Posterior vena cava (tissue), 2 donors: ENCODE measurements around the gene MBL2. TPM values are rescaled to one million over a fixed set of nuclear protein-coding genes. Genes with fewer than 3 reads are reported as not detected.

Source experiments
- DNase-seq: peaks from one replicate; pipeline ENCODE4 v3.0.0-alpha.2; 2020; ENCODE audit warnings: low spot score
- intact Hi-C, 2 donors: fragments of 100-400 bp; cut with DNase I; formaldehyde crosslinking; loops; one replicate each; pipeline versions ENCODE4 v1.14.1 to v1.14.2; 2022 to 2023
- total RNA-seq, 2 donors: library from RNA; stranded (reverse); fragmentation: NEBNext Ultra II Directional; extraction: Animal tissue kit (Norgen Biotek cat#: 25700); gene quantifications; one replicate each; pipeline ENCODE4 v1.2.1, GENCODE V29; 2021
- donor health status: DM: yes; HTN: yes; CAD: no.
- donor health status: DM: yes; HTN: yes; CAD: no.

The MBL2 gene
- total RNA-seq, 2 donors from 2014 or later = not detected

DNA sequence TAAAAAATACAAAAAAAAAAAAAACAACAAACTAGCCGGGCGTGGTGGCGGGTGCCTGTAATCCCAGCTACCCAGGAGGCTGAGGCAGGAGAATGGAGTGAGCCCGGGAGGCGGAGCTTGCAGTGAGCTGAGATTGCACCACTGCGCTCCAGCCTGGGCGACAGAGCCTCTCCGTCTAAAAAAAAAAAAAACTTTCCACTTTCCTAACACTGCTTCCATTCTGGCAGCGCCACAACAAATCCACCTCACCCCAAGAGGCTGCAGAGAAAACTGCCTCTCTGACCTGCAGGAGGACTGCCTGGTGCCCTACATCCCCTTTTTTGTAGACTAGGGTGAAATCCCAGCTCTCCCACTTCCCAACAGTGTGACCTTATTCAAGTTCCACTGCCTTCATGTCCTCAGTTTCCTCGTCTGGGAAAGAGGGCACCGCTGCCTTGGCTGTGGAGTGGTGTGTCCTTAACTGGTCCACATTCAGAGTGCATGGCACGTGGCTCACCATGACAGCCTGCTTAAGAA is 2.6 kb upstream of the MBL2 start:
- intact Hi-C loops = no loop called here
- no peak for DNase-seq

DNA sequence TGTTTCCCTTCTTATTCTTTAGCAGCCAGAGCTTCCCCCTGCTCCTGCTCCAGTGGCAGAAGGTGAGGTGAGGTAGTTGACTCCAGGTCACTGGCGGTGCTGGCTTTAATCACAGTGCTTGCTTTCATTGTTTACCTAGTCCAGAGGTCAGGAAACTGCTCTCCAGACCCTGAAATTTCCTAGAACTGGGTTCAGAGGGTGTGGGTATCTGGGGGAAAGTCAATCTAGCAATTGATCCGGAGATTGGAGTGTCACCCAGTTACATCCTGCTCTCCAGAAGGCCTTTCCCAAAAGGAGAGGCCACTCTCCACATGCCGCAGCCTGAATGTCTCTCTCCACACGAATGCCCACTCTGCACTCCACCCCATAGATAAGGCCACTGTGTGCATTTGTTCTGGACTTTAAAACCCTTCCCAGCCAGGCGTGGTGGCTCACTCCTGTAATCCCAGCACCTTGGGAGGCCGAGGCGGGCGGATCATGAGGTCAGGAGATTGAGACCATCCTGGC is 2.1 kb upstream of the MBL2 start:
- DNase-seq = no peak
- intact Hi-C loops = no loop called here

DNA sequence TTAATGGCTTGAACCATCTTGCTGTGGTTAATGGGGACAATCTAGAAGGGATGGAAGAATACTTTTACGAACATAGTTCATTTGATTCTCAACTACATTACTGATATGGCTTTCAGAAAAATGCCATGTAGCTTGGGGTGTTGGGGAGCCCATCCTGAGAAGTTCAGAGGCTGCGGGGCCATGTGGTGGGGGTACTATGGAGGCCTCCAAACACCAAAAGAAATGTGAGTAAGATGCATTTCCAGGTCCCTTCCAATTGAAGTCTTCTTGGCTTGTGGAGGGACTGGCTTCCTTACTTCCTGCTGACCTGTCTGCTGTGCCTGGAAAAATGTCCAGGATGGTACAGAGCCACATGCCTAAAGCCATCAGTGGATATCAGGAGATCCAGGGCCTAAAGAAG is 1.6 kb upstream of the MBL2 start:
- intact Hi-C loops = no loop called here
- DNase-seq = no peak

DNA sequence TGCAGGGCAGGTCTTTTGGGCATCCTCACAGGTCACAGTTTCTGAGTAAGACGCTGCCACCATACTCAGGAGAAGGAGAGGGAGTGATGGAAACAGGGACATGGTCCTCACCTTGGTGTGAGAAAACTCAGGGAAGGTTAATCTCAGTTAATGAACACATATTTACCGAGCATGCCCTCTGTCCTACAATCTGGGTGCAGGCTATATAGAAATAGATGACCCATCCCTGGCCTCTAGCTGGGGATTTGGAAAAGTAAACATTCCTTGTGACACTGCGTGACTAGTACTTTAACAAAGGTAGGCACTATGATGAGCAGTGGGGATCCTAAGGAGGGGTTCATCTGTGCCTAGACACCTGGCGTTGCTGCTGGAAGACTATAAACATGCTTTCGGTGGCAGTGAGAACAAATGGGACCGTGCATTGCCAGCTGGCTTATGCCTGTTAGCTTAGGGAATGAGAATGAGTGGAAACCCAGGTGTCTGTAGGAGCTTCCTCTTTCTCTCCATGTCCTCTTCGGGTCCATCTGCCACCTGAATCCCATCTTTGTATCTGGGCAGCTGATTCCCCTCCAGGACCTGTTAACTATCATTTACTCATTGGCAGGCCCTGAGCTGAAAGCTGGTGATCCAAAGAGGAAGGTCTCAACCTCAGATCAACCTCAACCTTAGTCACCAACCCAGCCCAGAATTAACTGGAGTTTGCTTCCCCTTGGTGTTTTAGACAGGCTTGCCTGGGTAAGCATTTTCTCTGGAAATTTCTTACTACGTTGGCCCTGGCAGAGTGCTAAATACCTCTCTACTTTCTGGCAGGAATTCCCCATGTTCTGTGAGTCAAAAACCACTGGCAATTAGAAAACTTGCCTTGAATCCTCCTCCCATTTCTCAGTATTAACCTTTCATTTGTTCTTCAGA is 794 bp downstream of the MBL2 start:
- intact Hi-C loops = no loop called here
- DNase-seq = no peak

DNA sequence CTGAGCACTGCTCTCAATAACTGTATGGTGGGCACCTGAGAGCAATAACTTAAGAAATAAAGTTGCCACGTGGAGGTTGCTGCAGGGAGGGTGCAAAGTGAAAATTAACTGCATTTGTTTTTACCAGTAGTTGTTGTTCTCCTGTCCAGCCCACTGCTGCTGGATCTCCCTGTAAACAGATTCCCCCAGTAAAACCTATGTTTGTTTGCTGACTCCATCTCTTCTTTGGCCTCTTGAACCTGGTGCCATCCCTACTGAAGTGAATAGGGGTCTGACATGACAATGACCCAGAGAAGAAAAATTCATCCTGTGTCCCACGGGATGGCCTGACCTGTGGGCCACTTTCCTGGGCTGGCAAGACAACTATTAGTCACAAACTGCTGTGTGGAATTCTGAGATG is 1.7 kb downstream of the MBL2 start:
- intact Hi-C loops = no loop called here
- DNase-seq = no peak

DNA sequence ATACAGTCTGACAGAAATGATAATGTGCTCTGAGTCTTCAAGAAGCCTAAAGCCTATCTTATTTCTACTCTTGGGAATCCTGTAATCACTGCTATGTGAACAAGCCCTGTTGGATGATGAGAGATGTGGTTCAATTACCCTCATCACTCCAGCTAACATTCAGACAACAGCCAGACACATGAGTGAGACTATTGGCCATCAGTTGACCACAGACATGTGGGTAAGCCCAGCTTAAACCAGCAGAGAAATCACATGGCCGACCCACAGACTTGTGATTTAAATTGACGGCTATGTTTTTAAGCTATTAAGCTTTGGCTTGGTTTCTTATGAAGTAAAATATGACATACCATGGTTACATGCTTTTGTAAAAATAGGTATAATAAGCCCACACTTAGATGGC is 2.6 kb downstream of the MBL2 start:
- intact Hi-C loops = no loop called here
- no peak for DNase-seq

DNA sequence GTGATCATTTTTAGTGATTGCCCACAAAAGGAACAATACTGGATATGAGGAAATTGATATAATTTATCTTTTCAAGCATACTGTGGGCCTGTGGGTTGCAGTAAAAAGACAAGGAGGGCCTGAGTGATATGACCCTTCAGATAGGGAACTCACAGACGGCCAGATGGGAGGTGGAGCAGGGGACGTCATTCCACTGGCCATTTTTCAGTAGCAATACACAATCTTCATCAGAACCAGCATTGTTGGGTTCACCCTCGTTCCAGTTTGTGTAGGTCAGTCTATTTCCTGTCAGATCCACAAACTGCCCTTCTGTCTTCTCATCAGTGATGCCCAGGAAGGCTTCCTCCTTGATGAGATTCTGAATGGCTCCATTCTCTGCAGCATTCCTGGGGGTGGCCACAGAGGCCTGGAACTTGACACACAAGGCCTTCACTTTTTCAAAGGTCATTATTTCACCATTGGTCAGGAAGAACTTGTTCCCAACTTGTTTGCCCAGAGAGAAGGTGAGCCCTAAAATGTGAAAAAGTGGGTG is 4.5 kb downstream of the MBL2 start:
- no peak for DNase-seq
- intact Hi-C loops = no loop called here

DNA sequence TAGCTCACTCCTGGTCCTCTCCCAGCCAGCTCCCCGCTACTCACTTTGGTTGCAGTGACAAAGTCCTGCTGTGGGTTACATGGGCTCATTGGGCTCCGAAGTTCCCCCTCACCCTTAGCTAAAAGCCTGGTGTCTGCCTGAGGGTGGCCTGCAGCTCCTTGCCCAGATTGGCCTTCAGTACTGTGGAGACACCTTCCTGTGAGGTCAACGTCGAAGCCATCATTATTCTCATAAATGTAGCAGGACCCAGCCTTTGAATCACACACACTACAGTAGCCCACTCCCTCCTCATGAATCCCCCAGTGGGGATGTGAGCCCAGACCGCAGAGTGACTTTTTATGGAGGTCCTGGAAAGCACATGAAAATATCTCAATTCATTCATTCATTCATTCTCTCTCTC is 10.5 kb downstream of the MBL2 start:
- no peak for DNase-seq
- intact Hi-C loops = no loop called here

DNA sequence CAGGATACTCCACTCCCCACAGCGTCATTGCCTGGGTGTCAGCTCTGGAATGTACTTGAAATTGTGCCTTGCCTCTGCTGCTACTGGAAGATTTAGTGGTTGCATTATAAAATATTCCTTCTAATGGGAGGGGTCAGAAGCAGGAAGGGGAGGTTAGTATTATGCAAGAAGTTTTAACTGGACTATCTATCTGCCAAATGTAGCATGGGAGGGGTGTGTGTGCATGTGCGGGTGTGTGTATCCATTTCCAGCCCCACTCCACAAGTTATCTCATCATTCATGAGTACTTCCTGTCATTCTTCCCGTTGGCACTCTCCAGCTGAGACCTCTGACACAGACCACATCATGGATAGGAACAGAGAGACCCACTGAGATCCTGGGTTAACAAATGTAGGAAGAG is 13.4 kb downstream of the MBL2 start:
- intact Hi-C loops = no loop called here
- DNase-seq = no peak

DNA sequence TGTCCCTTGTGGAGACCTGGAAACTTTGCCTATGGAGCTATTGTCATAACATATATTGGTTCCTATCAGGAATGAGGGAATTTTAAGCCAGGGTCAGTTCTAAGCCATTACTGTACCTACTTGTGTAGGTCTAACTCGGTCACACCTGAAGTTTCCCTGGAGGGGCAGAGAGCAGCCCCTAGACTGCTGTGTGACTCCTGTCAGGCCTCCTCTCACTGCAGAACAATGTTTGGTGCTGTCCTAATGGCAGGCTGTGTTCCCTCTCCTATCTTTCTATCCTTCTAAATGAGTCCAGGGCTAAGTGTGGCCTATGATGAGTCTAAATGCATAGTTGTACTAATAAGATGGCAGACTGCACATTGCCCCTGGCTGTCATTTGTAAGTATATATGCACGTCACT is 14.2 kb downstream of the MBL2 start:
- intact Hi-C loops = no loop called here
- no peak for DNase-seq

DNA sequence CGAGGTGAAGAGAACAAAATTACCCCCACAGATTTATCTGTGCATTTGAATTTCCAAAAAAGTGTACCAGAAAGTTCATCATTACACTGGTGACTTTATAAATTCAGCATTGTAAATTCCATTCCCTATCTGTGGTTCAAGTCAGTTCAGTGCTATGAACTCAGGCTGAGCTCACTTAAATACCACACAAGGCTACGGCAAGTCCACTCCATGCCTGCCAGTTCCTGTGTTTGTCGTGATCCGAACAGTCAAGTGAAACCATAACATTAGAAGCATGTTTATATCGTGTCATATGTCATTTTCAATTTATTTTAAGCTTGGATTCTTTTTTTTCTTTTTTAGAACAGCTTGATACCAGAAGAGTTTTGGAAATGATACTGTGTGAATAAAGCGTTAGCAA is 14.8 kb downstream of the MBL2 start:
- DNase-seq = no peak

DNA sequence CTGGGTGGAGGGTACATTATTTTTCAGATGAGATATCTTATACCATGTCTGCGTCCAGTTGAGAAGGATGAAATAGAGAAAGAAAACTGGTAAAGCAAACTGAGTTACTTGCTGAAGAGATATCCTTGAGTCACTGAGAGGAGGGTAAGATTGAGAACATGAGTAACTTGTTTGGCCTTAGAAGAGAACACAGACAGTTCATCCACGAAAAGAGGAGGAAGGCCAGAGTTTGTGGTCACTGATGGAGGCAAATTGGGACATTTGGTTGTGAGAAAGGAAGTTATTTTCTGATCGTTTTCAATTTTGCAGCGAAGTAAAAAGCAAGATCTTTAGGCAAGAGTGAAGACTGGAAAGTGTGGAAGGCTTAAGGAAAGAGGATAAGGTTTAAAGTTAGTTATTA is 15.6 kb downstream of the MBL2 start:
- DNase-seq = no peak
- intact Hi-C loops = no loop called here

More for the DNA sequence above, 14.8 kb downstream of the MBL2 start:
- intact Hi-C loops = no loop called here

DNA sequence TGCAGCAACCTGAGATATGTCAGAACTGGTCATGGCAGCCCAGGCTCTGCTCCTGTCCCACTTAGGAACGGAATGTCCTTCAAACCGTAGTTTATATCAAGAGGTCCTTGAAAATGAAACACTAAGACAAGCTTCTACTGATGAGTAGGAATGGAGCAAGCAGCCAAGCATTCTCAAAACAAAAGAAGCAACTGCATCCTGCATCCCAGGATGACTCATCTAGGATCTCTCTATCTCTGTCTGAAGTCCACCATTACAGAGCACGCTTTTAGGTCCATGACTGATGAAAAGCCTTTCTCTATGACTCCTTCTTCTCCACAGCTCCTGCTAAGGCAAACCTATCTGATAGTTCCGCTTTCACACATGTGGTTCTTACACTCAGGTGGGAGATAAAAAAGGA is 16.3 kb downstream of the MBL2 start:
- intact Hi-C loops = no loop called here
- DNase-seq = no peak

DNA sequence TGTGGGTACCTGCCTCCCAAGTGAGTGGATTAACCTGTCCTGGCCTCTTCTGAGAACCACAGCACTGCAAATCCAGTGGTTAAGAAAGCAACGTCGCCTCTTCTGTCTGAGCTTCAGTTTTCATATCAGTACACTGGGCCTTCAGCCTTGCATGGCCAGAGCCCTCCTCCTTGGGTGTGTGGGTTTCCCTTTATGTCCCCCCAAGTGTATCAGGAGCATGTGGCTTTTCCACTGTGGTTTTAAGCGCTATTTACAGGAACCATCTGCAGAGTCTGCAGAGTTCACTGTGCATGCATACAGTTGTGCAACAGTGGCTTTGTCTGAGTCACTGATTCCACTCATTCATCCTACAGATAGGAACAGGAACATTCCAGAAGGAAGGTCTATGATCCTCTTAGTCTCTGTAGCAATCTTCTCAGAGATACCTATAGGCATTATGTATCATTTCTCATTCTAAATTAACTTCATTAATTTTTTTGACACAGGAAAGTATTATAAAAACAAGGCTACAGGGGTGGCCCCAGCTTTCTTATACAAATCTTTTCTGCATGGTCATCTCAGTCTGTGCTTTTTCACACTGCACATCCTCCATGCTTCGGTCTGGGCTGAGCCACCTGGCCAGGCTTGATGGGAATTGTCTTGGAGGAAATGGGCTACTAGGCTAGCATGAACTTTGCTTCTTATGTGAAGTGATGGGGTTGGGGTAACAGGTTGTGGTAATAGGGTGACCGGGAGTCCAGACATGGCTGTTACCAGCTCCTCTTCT is 17.1 kb downstream of the MBL2 start:
- DNase-seq = no peak
- intact Hi-C loops = no loop called here

DNA sequence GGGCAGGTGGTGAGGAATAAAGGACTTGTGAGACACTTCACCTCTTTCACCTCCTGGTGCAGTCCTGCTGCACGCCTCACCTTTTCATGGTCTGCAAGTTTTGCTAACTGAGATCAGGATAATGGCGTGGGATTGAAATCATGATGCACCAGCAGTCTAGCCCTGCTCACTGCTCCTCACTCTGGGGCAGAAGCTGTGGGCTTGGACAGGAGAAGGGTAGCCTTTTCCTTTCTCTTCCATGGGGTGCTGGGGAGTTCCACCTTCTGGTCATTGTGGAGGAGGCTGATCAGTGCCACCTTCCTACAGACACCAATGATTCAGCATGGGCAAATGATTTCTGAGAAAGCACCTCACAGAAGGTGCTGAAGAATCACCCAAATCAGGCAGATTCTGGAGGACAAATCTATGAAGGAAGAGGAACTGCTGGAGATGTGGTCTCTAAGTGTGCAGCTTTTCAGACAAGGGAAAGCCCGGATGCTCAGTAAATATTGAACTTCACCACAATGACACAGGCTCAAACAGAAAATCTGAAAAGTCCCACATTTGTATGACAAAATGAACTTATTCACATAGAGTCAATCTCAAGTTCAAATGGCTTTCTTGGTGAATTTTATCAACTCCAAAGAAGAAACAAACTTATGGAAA is 19.7 kb downstream of the MBL2 start:
- intact Hi-C loops = no loop called here
- no peak for DNase-seq

DNA sequence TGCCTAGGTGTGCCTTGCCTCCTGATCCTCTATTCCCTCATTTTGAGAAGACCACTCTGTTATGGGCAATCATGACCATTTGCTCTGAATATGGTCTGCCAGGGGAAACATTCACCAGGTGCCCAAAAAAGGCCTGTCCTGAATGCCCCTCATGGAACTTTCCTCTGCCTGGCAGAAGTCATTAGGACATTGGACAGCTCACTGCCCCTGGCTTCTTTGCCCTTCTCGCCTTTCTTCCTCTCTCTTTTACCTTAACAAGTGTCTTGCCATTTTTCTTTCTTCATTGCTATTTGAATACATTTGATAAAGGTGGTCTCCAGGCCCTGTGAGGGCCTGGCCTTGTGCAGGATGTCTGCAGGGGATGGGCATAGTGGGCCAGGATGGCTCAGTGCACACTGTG is 20.3 kb downstream of the MBL2 start:
- DNase-seq = no peak
- intact Hi-C loops = no loop called here

DNA sequence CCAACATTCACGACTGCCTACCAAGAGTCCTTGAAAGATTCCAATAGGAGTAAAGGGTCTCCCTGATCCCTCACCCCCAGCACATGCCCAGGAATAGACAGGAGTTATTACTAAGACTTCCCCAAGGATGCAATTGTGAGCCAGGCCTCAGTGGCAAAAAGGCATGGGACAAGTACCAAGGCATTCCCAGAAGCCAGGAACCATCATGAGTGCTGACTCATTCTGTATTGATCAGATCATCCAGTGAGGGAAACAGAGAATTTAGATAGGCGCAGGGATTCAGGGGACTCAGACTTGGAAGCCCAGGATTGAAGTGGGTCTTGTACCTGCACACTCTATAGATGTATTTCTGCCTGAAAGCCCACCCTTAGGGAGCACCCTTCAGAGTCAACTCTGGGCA is 21.2 kb downstream of the MBL2 start:
- intact Hi-C loops = no loop called here
- DNase-seq = no peak

DNA sequence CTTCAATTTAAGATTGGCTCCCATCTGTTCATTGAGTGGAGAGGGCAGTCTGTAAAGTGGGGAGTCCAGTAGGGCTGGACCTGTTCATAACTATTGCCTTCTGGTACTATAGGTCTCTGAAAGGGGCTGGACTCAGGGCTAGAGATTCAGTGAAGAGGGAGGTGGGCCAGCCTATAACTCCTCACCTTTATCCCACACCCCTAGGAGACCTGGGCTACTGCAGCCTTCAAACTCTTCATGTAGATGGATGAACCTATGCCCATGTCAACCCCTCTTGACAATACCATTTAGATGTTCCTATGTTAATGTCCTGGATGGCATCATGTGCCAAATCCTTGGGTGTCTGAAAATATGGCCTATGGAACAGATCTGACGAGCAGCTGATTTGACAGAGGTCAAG is 22.0 kb downstream of the MBL2 start:
- intact Hi-C loops = no loop called here
- no peak for DNase-seq

DNA sequence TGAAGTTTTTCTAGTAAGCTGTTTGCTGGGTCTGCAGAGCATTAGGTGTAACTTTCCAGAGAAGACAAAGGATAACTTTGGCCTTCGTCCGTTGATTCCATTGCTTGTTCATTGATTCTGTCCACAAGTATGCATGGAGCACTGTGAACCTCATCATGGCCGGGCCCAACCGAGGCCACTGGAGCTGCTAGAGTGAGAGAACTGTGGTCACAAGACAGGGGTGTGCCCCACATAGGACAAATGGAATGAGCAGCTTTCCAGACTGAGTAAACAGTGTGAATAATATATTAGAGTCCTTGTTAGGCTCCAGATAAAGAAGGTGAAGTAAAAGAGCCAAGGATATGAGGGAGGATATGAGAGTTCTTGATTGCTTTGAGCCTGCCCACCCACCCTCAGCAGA is 24.9 kb downstream of the MBL2 start:
- no peak for DNase-seq
- intact Hi-C loops = no loop called here

DNA sequence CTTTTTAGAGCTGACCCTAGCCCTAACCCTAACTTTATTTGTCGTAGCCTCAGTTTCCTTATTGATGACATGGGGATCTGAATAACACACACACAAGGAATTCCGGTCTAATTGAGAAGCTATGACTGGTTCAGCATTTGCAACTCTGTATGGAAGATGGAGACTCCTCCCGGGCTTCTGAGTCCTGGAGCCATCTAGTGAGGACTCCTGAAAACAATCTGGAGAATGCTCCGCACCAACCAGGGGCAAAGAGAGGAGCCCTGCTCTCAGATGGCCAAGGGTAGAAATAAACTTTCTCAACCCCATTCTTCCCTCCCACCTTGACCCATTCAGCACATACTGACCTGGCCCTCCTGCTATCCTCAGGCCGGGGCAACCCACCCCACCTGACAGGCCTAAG is 26.4 kb downstream of the MBL2 start:
- DNase-seq = no peak
- intact Hi-C loops = no loop called here
